Glutamatergic neuron (in vitro differentiated cells): ENCODE results near the gene PRAMEF1. TPM values are rescaled to one million over a fixed set of nuclear protein-coding genes. Genes with fewer than 3 reads are reported as not detected.

Experiments
- DNase-seq: peaks from one replicate; pipeline ENCODE4 v3.0.0; 2022
- H3K27ac Mint-ChIP-seq: one replicate; pipeline ENCODE4 v1.8.0; 2020; ENCODE audit warnings: mild to moderate bottlenecking, mixed read lengths, inconsistent platforms; ENCODE audit not compliant: unreplicated experiment
- H3K27me3 Mint-ChIP-seq: one replicate; pipeline ENCODE4 v1.8.0; 2020; ENCODE audit warnings: mild to moderate bottlenecking, moderate library complexity, mixed read lengths, inconsistent platforms; ENCODE audit not compliant: unreplicated experiment
- H3K36me3 Mint-ChIP-seq: one replicate; pipeline ENCODE4 v1.8.0; 2020; ENCODE audit warnings: mild to moderate bottlenecking, mixed read lengths, inconsistent platforms; ENCODE audit not compliant: unreplicated experiment
- H3K4me1 Mint-ChIP-seq: one replicate; pipeline ENCODE4 v1.8.0; 2020; ENCODE audit warnings: mild to moderate bottlenecking, low read depth, mixed read lengths, inconsistent platforms; ENCODE audit not compliant: unreplicated experiment
- H3K4me3 Mint-ChIP-seq: one replicate; pipeline ENCODE4 v1.8.0; 2020; ENCODE audit warnings: mild to moderate bottlenecking, mixed read lengths, inconsistent platforms; ENCODE audit not compliant: unreplicated experiment
- H3K9me3 Mint-ChIP-seq: one replicate; pipeline ENCODE4 v1.8.0; 2020; ENCODE audit warnings: mild to moderate bottlenecking, moderate library complexity, mixed read lengths, inconsistent platforms; ENCODE audit not compliant: unreplicated experiment
- CTCF ChIP-seq: fragments of 200-600 bp; sonication (generic); IDR thresholded peaks from one replicate; pipeline ENCODE4 v1.5.0; 2021; ENCODE audit not compliant: partially characterized antibody, unreplicated experiment
- total RNA-seq: library from RNA; stranded (reverse); fragmentation: NEBNext Ultra II Directional; extraction: Animal tissue kit (Norgen Biotek cat#: 25700); gene quantifications from one replicate; pipeline ENCODE4 v1.2.1, GENCODE V29; 2021; ENCODE audit not compliant: unreplicated experiment

Gene PRAMEF1
- total RNA-seq, 1 donor from 2014 or later, result 0.44 TPM

- no peak overlapping the region for H3K4me3 Mint-ChIP-seq
- no peak for DNase-seq
- TF ChIP-seq CTCF, result no peak
- H3K27me3 Mint-ChIP-seq, result peaks cover 3% of the 10 kb centered on the region
- no peaks in the 10 kb centered on the region for H3K9me3 Mint-ChIP-seq
- H3K27ac Mint-ChIP-seq, result no peak overlapping the region
- no peaks in the 10 kb centered on the region for H3K36me3 Mint-ChIP-seq
- no peaks in the 10 kb centered on the region for H3K4me1 Mint-ChIP-seq
Measured at GRCh38 chr1:12754738-12755137, 36.5 kb upstream of the PRAMEF1 start.

GRCh38 chr1:12756273-12756672 lies 34.9 kb upstream of the PRAMEF1 start:
- Mint-ChIP-seq H3K27me3 (peaks cover 9% of the 10 kb centered on the region), H3K4me3 (no peak overlapping the region), H3K9me3 (no peaks in the 10 kb centered on the region), H3K27ac (no peak overlapping the region), H3K36me3 (no peaks in the 10 kb centered on the region), H3K4me1 (no peaks in the 10 kb centered on the region)
- no peak for TF ChIP-seq CTCF
- no peak for DNase-seq

- H3K36me3 Mint-ChIP-seq, result no peaks in the 10 kb centered on the region
- peaks cover 9% of the 10 kb centered on the region for H3K27me3 Mint-ChIP-seq
- no peak for TF ChIP-seq CTCF
Measured at GRCh38 chr1:12756768-12757413, 34.3 kb upstream of the PRAMEF1 start.

GRCh38 chr1:12757836-12758235 lies 33.4 kb upstream of the PRAMEF1 start:
- no peaks in the 10 kb centered on the region for H3K4me1 Mint-ChIP-seq
- no peaks in the 10 kb centered on the region for H3K36me3 Mint-ChIP-seq
- H3K27me3 Mint-ChIP-seq, result peaks cover 9% of the 10 kb centered on the region
- no peak for TF ChIP-seq CTCF
- H3K9me3 Mint-ChIP-seq, result no peaks in the 10 kb centered on the region
- H3K4me3 Mint-ChIP-seq, result no peak overlapping the region
- no peak for DNase-seq
- no peak overlapping the region for H3K27ac Mint-ChIP-seq

More at GRCh38 chr1:12756768-12757413, 34.3 kb upstream of the PRAMEF1 start:
- no peaks in the 10 kb centered on the region for H3K9me3 Mint-ChIP-seq
- no peaks in the 10 kb centered on the region for H3K4me1 Mint-ChIP-seq
- no peak overlapping the region for H3K27ac Mint-ChIP-seq
- no peak for DNase-seq
- no peak overlapping the region for H3K4me3 Mint-ChIP-seq

GRCh38 chr1:12760256-12760795 lies 30.9 kb upstream of the PRAMEF1 start:
- Mint-ChIP-seq H3K27me3 (peaks cover 9% of the 10 kb centered on the region), H3K4me3 (no peak overlapping the region), H3K36me3 (no peaks in the 10 kb centered on the region), H3K27ac (no peak overlapping the region), H3K4me1 (no peaks in the 10 kb centered on the region), H3K9me3 (no peaks in the 10 kb centered on the region)
- no peak for DNase-seq
- peak; percentile 32 for TF ChIP-seq CTCF
